Motor neuron (in vitro differentiated cells): ENCODE data around the gene TNC. TPM values are rescaled to one million over a fixed set of nuclear protein-coding genes. Genes with fewer than 3 reads are reported as not detected.

Experiments used
- ATAC-seq, 8 experiments: fragments of 200-7000 bp; cut with Tn5 transposase; replicated peaks in 6 of 8; 2 replicates each; pipeline ENCODE4 v1.8.0; 2021; ENCODE audit warnings: mild to moderate bottlenecking in 8 of 8, moderate library complexity in 8 of 8
- H3K27ac ChIP-seq, 2 donors: fragments of 250-450 bp; sonication (Bioruptor Pico); 2 replicates each; pipeline ENCODE4 v1.9.0; 2021; ENCODE audit warnings: antibody characterized with exemption in 2 of 2, mild to moderate bottlenecking in 2 of 2, moderate library complexity in 1 of 2
- H3K4me1 ChIP-seq, 2 donors: fragments of 250-450 bp; sonication (Bioruptor Pico); replicated peaks in 1 of 2; 2 replicates each; pipeline ENCODE4 v1.6.1; 2021; ENCODE audit warnings: antibody characterized with exemption in 2 of 2, mild to moderate bottlenecking in 2 of 2, moderate library complexity in 1 of 2
- H3K4me3 ChIP-seq, 5 donors: fragments of 250-450 bp; sonication (Bioruptor Pico); 2 replicates each; pipeline ENCODE4 v1.9.0; 2021; ENCODE audit warnings: antibody characterized with exemption in 5 of 5, mild to moderate bottlenecking in 5 of 5, moderate library complexity in 4 of 5
- WGBS, 10 experiments: fragments of 450-650 bp; shearing (Covaris generic); methylation state at CpG; one replicate each; pipeline ENCODE4 v1.0.0; 2022; 5-methylcytosine and 5-hydroxymethylcytosine counted together
- in situ Hi-C, 9 experiments: fragments of 400-800 bp; cut with MboI; loops; one replicate each; pipeline ENCODE4 v1.15.0; 2021; ENCODE audit warnings: low sequenced_read_pairs in 9 of 9, low pct_unique_long_range_greater_than_20kb in 2 of 9; ENCODE audit not compliant: unreplicated experiment in 9 of 9
- total RNA-seq, 8 experiments: library from RNA; unstranded; fragments of 300-600 nt; gene quantifications; 2 replicates each; pipeline versions ENCODE4 v1.2.3 to v1.2.4, GENCODE V29; 2022

The TNC gene
- total RNA-seq, 8 experiments from 2014 or later = 0.10 to 95.8 (median 2.6) TPM

DNA sequence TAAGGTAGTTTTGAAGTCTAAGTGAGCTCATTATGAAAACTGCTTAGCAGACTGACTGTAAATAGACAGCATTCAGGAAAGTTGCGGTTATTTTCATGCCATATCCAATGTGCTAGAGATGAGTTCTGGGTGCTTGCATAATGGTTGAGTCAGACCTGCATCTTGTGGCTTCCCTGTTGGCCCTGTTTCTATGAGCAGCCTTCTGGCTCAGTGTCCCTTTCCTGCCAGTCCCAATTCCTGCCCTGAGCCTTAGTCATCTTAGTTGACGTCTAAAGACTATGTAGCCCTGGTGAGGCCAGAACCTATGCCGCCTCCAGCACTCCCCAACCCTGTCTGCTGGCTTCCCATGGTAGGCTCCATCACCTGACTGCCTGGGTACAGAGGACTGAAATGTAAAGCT is 111.3 kb downstream of the TNC start:
- no peak overlapping the region for H3K4me3 ChIP-seq
- 0 to 100% (median 86%) methylated on average over 1 to 3 of the region's 3 CpGs; no CpG with 5 or more reads in 4 of the 10 experiments for WGBS, 10 experiments
- H3K4me1 ChIP-seq = peaks cover 0 to 18% of the 10 kb centered on the region in 2 donors
- peak in 1 of 8 experiments; percentile 88 for ATAC-seq
- no peak overlapping the region for H3K27ac ChIP-seq
- in situ Hi-C loops = loop anchor here in 7 of 9 experiments (25.0 kb wide), 6 partner anchors 94 to 594 kb away; partner anchors contain the start of genes TEX53 (in 4 of the 7) and TEX48 (in 1 of the 7)

DNA sequence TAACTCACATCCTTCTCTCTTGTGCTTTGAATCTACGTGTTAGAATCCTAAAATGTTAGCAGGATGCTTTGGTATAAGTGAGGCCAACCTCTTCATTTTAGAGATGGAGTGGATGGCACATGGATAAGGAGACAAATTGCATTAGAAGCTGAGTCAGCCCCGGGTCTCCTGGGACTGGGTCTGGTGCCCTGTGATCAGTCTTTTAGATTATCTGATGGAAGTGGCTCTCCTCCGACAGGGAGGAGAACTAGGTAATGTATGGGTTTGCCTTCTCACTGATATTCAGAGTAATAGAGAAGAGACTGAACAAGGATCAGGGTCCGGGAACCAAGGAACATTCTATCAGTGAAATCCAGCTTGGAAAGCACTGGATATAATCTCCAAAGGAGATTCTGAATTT is 112.6 kb downstream of the TNC start:
- peaks cover 0 to 12% of the 10 kb centered on the region in 2 donors for H3K4me1 ChIP-seq
- peak in 5 of 8 experiments; percentile 66 to 86 (median 73) for ATAC-seq
- H3K27ac ChIP-seq = no peak overlapping the region
- in situ Hi-C loops = loop anchor here in 7 of 9 experiments (25.0 kb wide), 6 partner anchors 93 to 593 kb away; partner anchors contain the start of genes TEX53 (in 4 of the 7) and TEX48 (in 1 of the 7)
- no peak overlapping the region for H3K4me3 ChIP-seq
- WGBS, 10 experiments = 17 to 94% (median 80%) methylated on average over 1 to 4 of the region's 4 CpGs; no CpG with 5 or more reads in 3 of the 10 experiments

DNA sequence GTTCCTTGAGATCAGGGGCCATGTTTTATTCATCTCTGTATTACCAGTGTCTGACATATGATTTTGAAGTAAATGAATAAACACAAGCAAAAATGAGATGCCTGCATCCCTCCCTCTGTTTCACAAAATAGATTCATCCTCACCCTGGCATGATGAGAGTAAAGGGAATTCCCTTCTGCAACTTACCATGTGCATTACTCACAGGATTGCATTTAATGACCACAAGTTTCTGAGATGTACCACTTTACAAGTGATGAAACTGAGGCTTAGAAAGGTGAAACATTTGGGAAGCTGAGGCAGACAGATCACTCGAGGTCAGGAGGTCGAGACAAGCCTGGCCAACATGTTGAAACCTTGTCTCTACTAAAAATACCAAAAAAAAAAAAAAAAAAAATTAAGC is 113.4 kb downstream of the TNC start:
- Histone ChIP-seq H3K4me3 (no peak overlapping the region), H3K27ac (no peak overlapping the region), H3K4me1 (peaks cover 0 to 7% of the 10 kb centered on the region in 2 donors)
- no peak for ATAC-seq
- WGBS, 10 experiments = 0 to 69% (median 38%) methylated on average over 1 to 2 of the region's 2 CpGs; no CpG with 5 or more reads in 4 of the 10 experiments
- in situ Hi-C loops = loop anchor here in 7 of 9 experiments (25.0 kb wide), 6 partner anchors 92 to 592 kb away; partner anchors contain the start of genes TEX53 (in 4 of the 7) and TEX48 (in 1 of the 7)

DNA sequence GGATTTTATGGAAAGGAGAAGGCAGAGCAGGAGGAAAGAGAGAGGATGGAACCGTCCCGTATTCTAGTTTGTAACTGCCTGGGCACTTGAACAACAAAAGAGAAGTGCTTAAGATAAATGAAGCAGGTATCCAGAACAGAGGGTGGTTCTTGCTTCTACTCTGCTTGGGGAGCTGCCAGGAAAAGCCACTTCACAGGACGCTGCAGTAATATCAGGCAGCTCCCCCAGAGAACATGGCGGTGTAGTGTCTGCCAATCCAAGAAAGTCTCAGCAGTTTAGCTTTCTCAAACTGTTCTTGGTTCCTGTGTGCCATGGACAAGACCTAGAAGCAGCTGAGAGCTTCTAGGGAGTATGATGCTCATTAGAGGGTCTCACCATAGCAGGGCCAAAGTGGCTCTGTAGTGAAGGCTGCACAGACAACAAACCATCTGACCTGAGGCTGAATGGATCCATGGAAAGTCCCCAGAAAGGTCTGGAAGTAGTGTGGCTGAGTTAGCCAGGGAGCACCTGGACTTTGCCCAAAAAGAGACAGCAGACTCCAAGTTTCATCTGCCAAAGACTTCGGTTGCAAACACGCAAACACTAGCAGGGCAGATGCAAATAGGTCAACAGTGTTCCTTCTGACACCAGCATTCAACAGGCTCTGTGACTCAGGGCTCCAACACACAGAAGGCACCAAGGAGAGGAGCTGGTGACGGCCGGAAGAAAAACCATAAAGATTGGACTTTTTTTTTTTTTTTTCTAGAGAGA is 115.4 kb downstream of the TNC start:
- no peak overlapping the region for H3K27ac ChIP-seq
- H3K4me3 ChIP-seq = no peak overlapping the region
- 39 to 94% (median 68%) methylated on average over 1 to 8 of the region's 8 CpGs for WGBS, 10 experiments
- in situ Hi-C loops = loop anchor here in 7 of 9 experiments (25.0 kb wide), 6 partner anchors 90 to 590 kb away; partner anchors contain the start of genes TEX53 (in 4 of the 7) and TEX48 (in 1 of the 7)
- peaks cover 0 to 4% of the 10 kb centered on the region in 2 donors for H3K4me1 ChIP-seq
- ATAC-seq = no peak

DNA sequence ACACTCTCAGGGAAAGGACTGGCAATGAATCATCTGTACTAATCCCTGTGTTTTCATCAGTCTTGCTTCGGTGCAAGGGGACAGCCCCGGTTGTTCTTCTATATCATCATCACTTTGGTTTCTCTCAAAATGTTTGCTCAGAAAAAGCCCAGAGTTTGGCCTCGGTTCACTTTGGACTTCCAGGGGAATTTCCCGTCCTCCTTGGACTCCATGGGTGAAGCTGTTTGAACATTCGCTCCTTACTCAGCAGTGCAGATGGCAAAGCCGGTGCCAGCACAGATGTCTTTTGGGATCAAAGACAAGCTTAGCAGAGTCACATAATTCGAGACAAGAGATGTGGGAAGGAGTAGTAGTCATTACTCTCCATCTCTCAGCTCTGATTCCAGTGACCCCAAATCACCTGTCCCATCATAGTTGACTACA is 117.7 kb downstream of the TNC start:
- peak in 2 of 8 experiments; percentile 28 to 34 for ATAC-seq
- Histone ChIP-seq H3K4me1 (peaks cover 0 to 1% of the 10 kb centered on the region in 2 donors), H3K27ac (no peak overlapping the region), H3K4me3 (no peak overlapping the region)
- in situ Hi-C loops = loop anchor here in 7 of 9 experiments (25.0 kb wide), 6 partner anchors 88 to 588 kb away; partner anchors contain the start of genes TEX53 (in 4 of the 7) and TEX48 (in 1 of the 7)
- WGBS, 10 experiments = 0 to 100% (median 77%) methylated on average over 1 to 4 of the region's 7 CpGs; no CpG with 5 or more reads in 4 of the 10 experiments

DNA sequence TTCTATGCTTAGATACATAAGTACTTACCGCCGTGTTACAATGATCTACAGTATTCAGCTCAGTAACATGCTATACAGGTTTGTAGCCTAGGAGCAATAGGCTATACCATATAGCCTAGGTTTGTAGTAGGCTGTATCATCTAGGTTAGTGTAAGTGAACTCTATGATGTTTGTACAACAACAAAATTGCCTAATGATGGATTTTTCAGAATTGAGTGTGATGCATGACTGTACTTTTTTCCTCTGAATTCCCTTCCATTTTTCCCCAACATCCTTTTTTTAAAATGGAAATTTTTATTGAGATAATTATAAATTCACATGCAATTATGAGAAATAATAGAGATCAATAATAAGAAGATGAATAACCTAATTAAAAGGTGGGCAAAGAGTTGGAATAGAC is 119.6 kb downstream of the TNC start:
- Histone ChIP-seq H3K4me3 (no peak overlapping the region), H3K27ac (no peak overlapping the region), H3K4me1 (no peaks in the 10 kb centered on the region)
- 19 to 90% (median 80%) methylated on average over 1 to 2 of the region's 2 CpGs; no CpG with 5 or more reads in 1 of the 10 experiments for WGBS, 10 experiments
- no peak for ATAC-seq
- in situ Hi-C loops = no loop called here

DNA sequence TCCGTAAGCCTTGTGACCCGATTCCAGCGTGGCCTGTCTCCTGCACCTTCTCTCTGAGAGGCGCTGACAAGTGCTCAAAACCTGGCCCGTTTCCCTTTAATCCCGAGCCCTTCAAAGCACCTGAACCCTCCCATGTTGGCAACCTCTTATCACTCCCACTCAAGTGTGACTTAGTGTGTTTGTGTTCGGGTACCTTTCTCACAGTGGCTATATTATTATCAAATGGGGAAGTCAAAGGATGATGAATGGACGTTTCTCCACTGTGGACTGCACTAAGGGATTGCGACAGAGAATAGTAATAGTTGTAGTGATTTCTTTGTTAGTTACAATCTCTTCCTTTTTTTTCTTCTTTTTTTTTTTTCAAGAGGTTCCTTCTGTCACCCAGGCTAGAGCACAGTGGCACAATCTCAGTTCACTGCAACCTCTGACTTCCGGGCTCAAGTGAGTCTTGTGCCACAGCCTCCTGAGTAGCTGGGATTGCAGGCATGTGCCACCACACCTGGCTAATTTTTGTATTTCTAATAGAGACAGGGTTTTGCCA is 122.2 kb downstream of the TNC start:
- 54 to 100% (median 71%) methylated on average over 1 to 8 of the region's 10 CpGs; no CpG with 5 or more reads in 3 of the 10 experiments for WGBS, 10 experiments
- in situ Hi-C loops = no loop called here
- H3K27ac ChIP-seq = no peak overlapping the region
- ATAC-seq = no peak
- no peaks in the 10 kb centered on the region for H3K4me1 ChIP-seq
- no peak overlapping the region for H3K4me3 ChIP-seq

DNA sequence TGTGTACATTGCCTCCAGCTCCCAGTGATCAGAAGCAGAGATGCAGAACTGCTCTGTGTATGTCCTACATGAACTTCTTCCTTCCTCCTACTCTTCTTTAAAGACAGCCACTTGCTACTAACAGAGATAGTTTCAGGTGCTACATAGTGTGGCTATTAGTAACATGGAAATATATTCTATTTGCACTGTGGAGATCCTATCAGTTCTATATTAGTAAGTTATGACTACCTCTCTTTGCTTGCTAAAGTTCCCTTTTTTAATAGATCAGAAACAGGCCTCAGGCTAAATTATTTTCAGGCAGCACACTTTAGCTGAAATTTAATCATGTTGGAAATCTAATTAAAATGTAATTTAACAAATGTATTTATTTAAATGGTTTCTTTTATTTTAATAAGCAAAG is 123.2 kb downstream of the TNC start:
- H3K27ac ChIP-seq = no peak overlapping the region
- in situ Hi-C loops = no loop called here
- no peak for ATAC-seq
- H3K4me3 ChIP-seq = no peak overlapping the region
- no peaks in the 10 kb centered on the region for H3K4me1 ChIP-seq

DNA sequence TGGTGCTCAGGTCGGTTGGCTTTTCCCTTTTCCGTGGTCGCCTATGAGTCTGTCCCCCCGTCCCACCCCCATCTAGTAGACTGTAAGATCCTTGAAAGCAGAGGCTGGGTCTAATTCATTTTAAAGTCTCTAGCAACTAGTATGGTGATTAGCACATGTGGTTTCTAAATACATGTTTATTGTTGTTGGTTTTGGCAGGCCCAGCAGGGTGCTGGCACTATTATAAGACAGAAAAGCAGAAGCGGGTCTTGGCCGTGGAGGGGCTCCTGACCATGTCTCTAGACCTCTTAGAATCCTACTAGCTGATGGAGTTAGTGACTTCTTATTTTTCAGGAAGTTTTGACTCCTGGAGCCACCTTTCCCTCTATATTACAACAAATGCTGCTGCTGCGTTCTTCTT is 126.1 kb downstream of the TNC start:
- Histone ChIP-seq H3K4me1 (no peaks in the 10 kb centered on the region), H3K27ac (no peak overlapping the region), H3K4me3 (no peak overlapping the region)
- ATAC-seq = no peak
- in situ Hi-C loops = no loop called here
- WGBS, 10 experiments = 65 to 85% (median 77%) methylated on average over 1 to 7 of the region's 7 CpGs; no CpG with 5 or more reads in 3 of the 10 experiments

DNA sequence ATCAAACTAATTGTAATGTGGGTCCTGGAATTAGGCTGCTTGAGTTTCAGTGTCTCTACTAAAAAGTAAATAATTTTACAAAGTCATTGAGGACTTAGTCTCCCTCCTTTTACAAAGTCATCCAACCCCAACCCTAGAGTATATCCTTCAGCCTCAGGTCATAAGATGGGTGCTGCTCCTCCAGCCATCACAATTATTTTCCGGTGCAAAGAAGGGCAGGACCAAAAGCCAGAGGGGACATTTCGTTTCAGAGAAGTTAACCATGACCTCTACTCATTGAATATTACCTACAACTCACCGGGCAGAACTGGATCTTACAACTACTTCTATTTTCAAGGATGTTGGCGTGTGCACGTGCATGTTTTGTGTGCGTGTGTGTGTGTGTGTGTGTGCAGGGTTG is 127.1 kb downstream of the TNC start:
- 0 to 100% (median 73%) methylated on average over 1 to 6 of the region's 6 CpGs; no CpG with 5 or more reads in 3 of the 10 experiments for whole genome bisulfite sequencing, 10 experiments
- no peak for ATAC-seq
- in situ Hi-C loops = no loop called here
- Histone ChIP-seq H3K4me1 (no peaks in the 10 kb centered on the region), H3K27ac (no peak overlapping the region), H3K4me3 (no peak overlapping the region)

DNA sequence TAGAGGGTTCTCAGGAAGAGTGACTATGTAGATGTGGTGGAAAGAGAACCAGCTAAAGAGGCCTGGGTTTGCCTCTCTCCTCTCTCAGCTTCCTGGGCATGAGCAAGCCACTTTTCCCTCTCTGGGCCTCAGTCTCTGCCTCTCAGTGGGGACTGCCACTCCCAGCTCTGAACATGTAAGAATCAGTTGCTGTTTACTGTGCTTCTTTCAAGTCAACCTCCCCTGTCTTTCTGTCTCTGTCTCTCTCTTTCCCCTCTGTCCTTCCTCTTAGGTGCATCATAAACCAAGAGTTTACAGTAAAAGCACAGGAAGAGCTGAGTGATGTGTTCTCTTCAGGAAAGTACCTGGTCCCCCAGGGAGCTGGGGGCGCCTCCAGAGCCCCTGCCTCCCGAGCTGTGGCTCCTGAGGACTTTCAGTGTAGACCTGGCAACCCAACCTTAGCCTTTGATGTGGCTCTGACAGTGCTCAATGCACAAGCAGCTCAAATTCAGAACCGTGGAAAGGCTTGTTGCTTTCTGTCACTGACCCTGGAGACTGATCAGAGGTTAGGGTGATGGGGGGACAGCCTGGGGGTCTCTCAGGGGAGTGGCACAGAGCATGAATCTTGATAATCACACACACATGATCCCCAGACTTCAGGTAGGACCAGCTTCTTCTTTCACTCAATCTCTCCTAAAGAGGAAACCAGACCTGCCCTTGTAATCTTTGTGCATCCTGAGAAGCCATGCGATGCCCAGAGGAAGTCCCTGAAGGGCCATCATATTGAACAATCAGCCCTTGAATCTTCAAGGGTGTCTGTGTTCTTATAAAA is 128.2 kb downstream of the TNC start:
- Histone ChIP-seq H3K27ac (no peak overlapping the region), H3K4me1 (no peaks in the 10 kb centered on the region), H3K4me3 (no peak overlapping the region)
- ATAC-seq = peak in 1 of 8 experiments; percentile 38
- in situ Hi-C loops = no loop called here
- WGBS, 10 experiments = 0 to 100% (median 25%) methylated on average over 1 to 4 of the region's 4 CpGs; no CpG with 5 or more reads in 4 of the 10 experiments

DNA sequence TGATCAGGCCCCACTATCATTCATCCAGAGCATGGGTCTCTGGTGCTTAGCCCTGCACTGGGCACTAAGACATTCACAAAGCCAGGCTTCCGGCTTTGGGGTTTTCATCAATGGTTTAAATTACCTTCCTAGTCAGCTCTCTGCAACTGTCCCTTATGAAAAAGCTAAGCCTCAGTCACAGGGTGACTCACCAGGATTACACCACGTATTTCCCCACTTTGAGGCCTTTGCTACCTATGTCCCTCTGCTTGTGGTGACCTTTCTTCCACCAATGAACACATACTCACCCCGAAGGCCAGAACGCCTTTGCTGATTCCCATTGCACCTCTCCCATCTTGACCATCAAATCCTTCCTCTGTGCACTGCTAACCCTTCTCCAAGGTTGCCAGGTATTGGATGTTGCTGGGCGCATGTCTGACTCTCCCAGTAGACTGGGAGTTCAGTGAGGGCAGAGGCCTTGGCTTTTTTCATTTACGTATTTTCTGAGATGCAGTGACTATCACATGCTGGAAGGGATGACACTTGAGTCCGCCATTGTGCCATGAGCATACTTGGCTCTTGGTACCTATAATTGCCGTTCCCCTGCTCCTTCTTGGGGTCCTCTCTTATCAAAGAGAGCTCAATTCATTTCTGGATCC is 128.9 kb downstream of the TNC start:
- Histone ChIP-seq H3K4me1 (no peaks in the 10 kb centered on the region), H3K27ac (no peak overlapping the region), H3K4me3 (no peak overlapping the region)
- ATAC-seq = peak in 3 of 8 experiments; percentile 31 to 79 (median 60)
- in situ Hi-C loops = no loop called here
- 60 to 100% (median 82%) methylated on average over 1 to 5 of the region's 8 CpGs; no CpG with 5 or more reads in 2 of the 10 experiments for WGBS, 10 experiments
